Measurements from ENCODE around the gene PCBD2.
"Not testable (repeated sequence)": the region's sequence is repeated elsewhere in the genome, so short reads cannot be mapped to it uniquely, and the experiment has no call there.

PCBD2 gene

GRCh38 chr5:134904610-134905245, at the start of gene PCBD2:
Gene PCBD2, plus strand, starts transcription at chr5:134905131. Its CDS starts 9 bp downstream, at chr5:134905140.
- Histone ChIP-seq H3K9ac (ENCODE audit: low read depth, low read length) (peak within 1 kb of the TSS; percentile 92), H3K27me3 (ENCODE audit: control insufficient read depth, insufficient read depth, low read length) (no peaks in the 10 kb centered on the region), H3K4me3 (ENCODE audit: low read depth, low read length) (peak within 1 kb of the TSS; percentile 90), H3K36me3 (ENCODE audit: control insufficient read depth, insufficient read depth, low read length) (peaks cover 2% of the 10 kb centered on the region), H3K9me3 (ENCODE audit: control insufficient read depth, insufficient read depth, low read length) (no peaks in the 10 kb centered on the region), H3K4me1 (ENCODE audit: control insufficient read depth, insufficient read depth, low read length) (peaks cover 6% of the 10 kb centered on the region)

- not testable (repeated sequence) for H3K36me3 ChIP-seq (ENCODE audit: control insufficient read depth, insufficient read depth, low read length); H3K4me1 ChIP-seq (ENCODE audit: control insufficient read depth, insufficient read depth, low read length); H3K9me3 ChIP-seq (ENCODE audit: control insufficient read depth, insufficient read depth, low read length); H3K27me3 ChIP-seq (ENCODE audit: control insufficient read depth, insufficient read depth, low read length); H3K9ac ChIP-seq (ENCODE audit: low read depth, low read length); H3K4me3 ChIP-seq (ENCODE audit: low read depth, low read length)
Observed at GRCh38 chr5:134856465-134856864, 48.5 kb upstream of the PCBD2 start.

GRCh38 chr5:134857401-134857800, 47.5 kb upstream of the PCBD2 start:
- no peak overlapping the region for H3K4me3 ChIP-seq (ENCODE audit: low read depth, low read length)
- H3K9ac ChIP-seq (ENCODE audit: low read depth, low read length), result no peak overlapping the region
- no peaks in the 10 kb centered on the region for H3K27me3 ChIP-seq (ENCODE audit: control insufficient read depth, insufficient read depth, low read length)
- no peaks in the 10 kb centered on the region for H3K4me1 ChIP-seq (ENCODE audit: control insufficient read depth, insufficient read depth, low read length)
- no peaks in the 10 kb centered on the region for H3K9me3 ChIP-seq (ENCODE audit: control insufficient read depth, insufficient read depth, low read length)
- H3K36me3 ChIP-seq (ENCODE audit: control insufficient read depth, insufficient read depth, low read length), result peaks cover 3% of the 10 kb centered on the region

- no peak overlapping the region for H3K4me3 ChIP-seq (ENCODE audit: low read depth, low read length)
- H3K4me1 ChIP-seq (ENCODE audit: control insufficient read depth, insufficient read depth, low read length), result no peaks in the 10 kb centered on the region
- H3K9ac ChIP-seq (ENCODE audit: low read depth, low read length), result no peak overlapping the region
- H3K36me3 ChIP-seq (ENCODE audit: control insufficient read depth, insufficient read depth, low read length), result no peaks in the 10 kb centered on the region
- no peaks in the 10 kb centered on the region for H3K27me3 ChIP-seq (ENCODE audit: control insufficient read depth, insufficient read depth, low read length)
- H3K9me3 ChIP-seq (ENCODE audit: control insufficient read depth, insufficient read depth, low read length), result no peaks in the 10 kb centered on the region
Observed at GRCh38 chr5:134864707-134865106, 40.2 kb upstream of the PCBD2 start.

GRCh38 chr5:134873494-134873893, 31.4 kb upstream of the PCBD2 start:
- no peak overlapping the region for H3K9ac ChIP-seq (ENCODE audit: low read depth, low read length)
- H3K36me3 ChIP-seq (ENCODE audit: control insufficient read depth, insufficient read depth, low read length), result no peaks in the 10 kb centered on the region
- H3K4me3 ChIP-seq (ENCODE audit: low read depth, low read length), result peak overlapping the region; percentile 89
- H3K9me3 ChIP-seq (ENCODE audit: control insufficient read depth, insufficient read depth, low read length), result no peaks in the 10 kb centered on the region
- H3K27me3 ChIP-seq (ENCODE audit: control insufficient read depth, insufficient read depth, low read length), result no peaks in the 10 kb centered on the region
- H3K4me1 ChIP-seq (ENCODE audit: control insufficient read depth, insufficient read depth, low read length), result no peaks in the 10 kb centered on the region

- Histone ChIP-seq H3K36me3 (ENCODE audit: control insufficient read depth, insufficient read depth, low read length) (no peaks in the 10 kb centered on the region), H3K9ac (ENCODE audit: low read depth, low read length) (peak within 1 kb of the TSS; percentile 97), H3K4me3 (ENCODE audit: low read depth, low read length) (peak within 1 kb of the TSS; percentile 89), H3K27me3 (ENCODE audit: control insufficient read depth, insufficient read depth, low read length) (no peaks in the 10 kb centered on the region), H3K4me1 (ENCODE audit: control insufficient read depth, insufficient read depth, low read length) (no peaks in the 10 kb centered on the region), H3K9me3 (ENCODE audit: control insufficient read depth, insufficient read depth, low read length) (no peaks in the 10 kb centered on the region)
Observed at GRCh38 chr5:134873987-134874830, 30.7 kb upstream of the PCBD2 start, which contains the start of gene TXNDC15. Gene TXNDC15, plus strand, starts transcription at chr5:134874371. Its CDS starts 57 bp downstream, at chr5:134874428.

GRCh38 chr5:134874831-134875655, 29.9 kb upstream of the PCBD2 start:
- Histone ChIP-seq H3K36me3 (ENCODE audit: control insufficient read depth, insufficient read depth, low read length) (no peaks in the 10 kb centered on the region), H3K4me3 (ENCODE audit: low read depth, low read length) (peak overlapping the region; percentile 89), H3K4me1 (ENCODE audit: control insufficient read depth, insufficient read depth, low read length) (no peaks in the 10 kb centered on the region), H3K27me3 (ENCODE audit: control insufficient read depth, insufficient read depth, low read length) (no peaks in the 10 kb centered on the region), H3K9me3 (ENCODE audit: control insufficient read depth, insufficient read depth, low read length) (no peaks in the 10 kb centered on the region), H3K9ac (ENCODE audit: low read depth, low read length) (peak overlapping the region; percentile 97)

GRCh38 chr5:134877159-134877558, 27.8 kb upstream of the PCBD2 start:
- Histone ChIP-seq H3K27me3 (ENCODE audit: control insufficient read depth, insufficient read depth, low read length) (no peaks in the 10 kb centered on the region), H3K9me3 (ENCODE audit: control insufficient read depth, insufficient read depth, low read length) (no peaks in the 10 kb centered on the region), H3K4me1 (ENCODE audit: control insufficient read depth, insufficient read depth, low read length) (no peaks in the 10 kb centered on the region), H3K4me3 (ENCODE audit: low read depth, low read length) (no peak overlapping the region), H3K9ac (ENCODE audit: low read depth, low read length) (no peak overlapping the region), H3K36me3 (ENCODE audit: control insufficient read depth, insufficient read depth, low read length) (no peaks in the 10 kb centered on the region)

- no peaks in the 10 kb centered on the region for H3K36me3 ChIP-seq (ENCODE audit: control insufficient read depth, insufficient read depth, low read length)
- H3K4me1 ChIP-seq (ENCODE audit: control insufficient read depth, insufficient read depth, low read length), result no peaks in the 10 kb centered on the region
- H3K27me3 ChIP-seq (ENCODE audit: control insufficient read depth, insufficient read depth, low read length), result no peaks in the 10 kb centered on the region
- no peak overlapping the region for H3K4me3 ChIP-seq (ENCODE audit: low read depth, low read length)
- H3K9ac ChIP-seq (ENCODE audit: low read depth, low read length), result no peak overlapping the region
- H3K9me3 ChIP-seq (ENCODE audit: control insufficient read depth, insufficient read depth, low read length), result no peaks in the 10 kb centered on the region
Observed at GRCh38 chr5:134878403-134878802, 26.5 kb upstream of the PCBD2 start.

- no peak overlapping the region for H3K9ac ChIP-seq (ENCODE audit: low read depth, low read length)
- H3K27me3 ChIP-seq (ENCODE audit: control insufficient read depth, insufficient read depth, low read length), result no peaks in the 10 kb centered on the region
- H3K4me3 ChIP-seq (ENCODE audit: low read depth, low read length), result no peak overlapping the region
- H3K36me3 ChIP-seq (ENCODE audit: control insufficient read depth, insufficient read depth, low read length), result no peaks in the 10 kb centered on the region
- no peaks in the 10 kb centered on the region for H3K4me1 ChIP-seq (ENCODE audit: control insufficient read depth, insufficient read depth, low read length)
- no peaks in the 10 kb centered on the region for H3K9me3 ChIP-seq (ENCODE audit: control insufficient read depth, insufficient read depth, low read length)
Observed at GRCh38 chr5:134879456-134879855, 25.5 kb upstream of the PCBD2 start.

GRCh38 chr5:134880937-134881336, 24.0 kb upstream of the PCBD2 start:
- not testable (repeated sequence) for H3K4me3 ChIP-seq (ENCODE audit: low read depth, low read length); H3K4me1 ChIP-seq (ENCODE audit: control insufficient read depth, insufficient read depth, low read length); H3K9me3 ChIP-seq (ENCODE audit: control insufficient read depth, insufficient read depth, low read length)

More at GRCh38 chr5:134880937-134881336, 24.0 kb upstream of the PCBD2 start:
- H3K9ac ChIP-seq (ENCODE audit: low read depth, low read length); H3K27me3 ChIP-seq (ENCODE audit: control insufficient read depth, insufficient read depth, low read length); H3K36me3 ChIP-seq (ENCODE audit: control insufficient read depth, insufficient read depth, low read length): not testable (repeated sequence)
